GM21528 (cell line): Measurements from ENCODE around the gene SLC5A5.
A peak's percentile ranks its signal among the peaks of the same experiment; 100 is the strongest.
"Not testable (repeated sequence)": the region's sequence is repeated elsewhere in the genome, so short reads cannot be mapped to it uniquely, and the experiment has no call there.

ENCODE experiments used
- ATAC-seq: cut with Tn5 transposase; IDR thresholded peaks from one replicate; pipeline ENCODE4 v1.9.1; 2021; ENCODE audit warnings: mild to moderate bottlenecking, moderate library complexity; ENCODE audit not compliant: unreplicated experiment, low FRiP score

SLC5A5 gene

GRCh38 chr19:17915940-17916593 lies 44.3 kb downstream of the SLC5A5 start:
- ATAC-seq: no peak

- not testable (repeated sequence) for ATAC-seq
Observed at GRCh38 chr19:17918151-17918550, 46.4 kb downstream of the SLC5A5 start.

- ATAC-seq: not testable (repeated sequence)
Observed at GRCh38 chr19:17919122-17919521, 47.4 kb downstream of the SLC5A5 start.

- ATAC-seq: no peak
Observed at GRCh38 chr19:17920527-17920926, 48.8 kb downstream of the SLC5A5 start.

GRCh38 chr19:17922138-17922537 lies 50.4 kb downstream of the SLC5A5 start:
- no peak for ATAC-seq

GRCh38 chr19:17926044-17926443 lies 54.3 kb downstream of the SLC5A5 start:
- no peak for ATAC-seq

GRCh38 chr19:17929056-17929455 lies 57.3 kb downstream of the SLC5A5 start:
- ATAC-seq: no peak

GRCh38 chr19:17931532-17932191 lies 59.9 kb downstream of the SLC5A5 start:
- ATAC-seq: no peak

- ATAC-seq: peak; percentile 78
Observed at GRCh38 chr19:17932485-17933338, 61.0 kb downstream of the SLC5A5 start, which contains the start of gene CCDC124. CCDC124 (plus strand) TSS chr19:17933015; CDS start chr19:17936421, 3,406 bp downstream.

GRCh38 chr19:17933414-17934129 lies 61.8 kb downstream of the SLC5A5 start:
- no peak for ATAC-seq

- ATAC-seq: no peak
Observed at GRCh38 chr19:17936379-17936778, 64.6 kb downstream of the SLC5A5 start.

GRCh38 chr19:17937371-17937900 lies 65.7 kb downstream of the SLC5A5 start:
- no peak for ATAC-seq

GRCh38 chr19:17938092-17938845 lies 66.5 kb downstream of the SLC5A5 start:
- ATAC-seq: no peak

GRCh38 chr19:17942181-17942580 lies 70.4 kb downstream of the SLC5A5 start:
- no peak for ATAC-seq

GRCh38 chr19:17942582-17943273 lies 71.0 kb downstream of the SLC5A5 start:
- ATAC-seq: no peak

GRCh38 chr19:17943274-17944221 lies 71.8 kb downstream of the SLC5A5 start:
- no peak for ATAC-seq

GRCh38 chr19:17944301-17944700 lies 72.6 kb downstream of the SLC5A5 start:
- no peak for ATAC-seq
